Hepatocyte (in vitro differentiated cells): ENCODE measurements around the gene CES5A. TPM values are rescaled to one million over a fixed set of nuclear protein-coding genes. Genes with fewer than 3 reads are reported as not detected.

Experiments used
- DNase-seq: peaks from one replicate; pipeline ENCODE4 v3.0.0-alpha.2; 2016; ENCODE audit warnings: low spot score
- H2AFZ ChIP-seq: fragments of 200-600 bp; sonication (generic); 2 replicates; pipeline ENCODE4 v1.6.0; 2016; ENCODE audit warnings: antibody characterized with exemption, mild to moderate bottlenecking
- H3K27ac ChIP-seq: fragments of 200-600 bp; sonication (generic); 2 replicates; pipeline ENCODE4 v1.5.1; 2016; ENCODE audit warnings: mild to moderate bottlenecking
- H3K27me3 ChIP-seq: fragments of 200-600 bp; sonication (generic); 2 replicates; pipeline ENCODE4 v1.6.1; 2016
- H3K36me3 ChIP-seq: fragments of 200-600 bp; sonication (generic); replicated peaks from 2 replicates; pipeline ENCODE4 v1.5.1; 2016; ENCODE audit warnings: low read depth; ENCODE audit not compliant: insufficient read depth
- H3K4me1 ChIP-seq: fragments of 200-600 bp; sonication (generic); 2 replicates; pipeline ENCODE4 v1.5.1; 2016; ENCODE audit warnings: mild to moderate bottlenecking, moderate library complexity; ENCODE audit not compliant: insufficient read depth
- H3K4me2 ChIP-seq: fragments of 200-600 bp; sonication (generic); 2 replicates; pipeline ENCODE4 v1.6.0; 2016
- H3K4me3 ChIP-seq: fragments of 200-600 bp; sonication (generic); 2 replicates; pipeline ENCODE4 v1.5.1; 2016; ENCODE audit warnings: mild to moderate bottlenecking
- H3K79me2 ChIP-seq: fragments of 200-600 bp; sonication (generic); 2 replicates; pipeline ENCODE4 v1.6.0; 2017; ENCODE audit warnings: mild to moderate bottlenecking
- H3K9me2 ChIP-seq: fragments of 200-600 bp; sonication (generic); replicated peaks from 2 replicates; pipeline ENCODE4 v1.6.0; 2017; ENCODE audit warnings: mild to moderate bottlenecking; ENCODE audit not compliant: insufficient read depth
- H3K9me3 ChIP-seq: fragments of 200-600 bp; sonication (generic); 2 replicates; pipeline ENCODE4 v1.5.1; 2016; ENCODE audit warnings: low read depth, mild to moderate bottlenecking
- H4K20me1 ChIP-seq: fragments of 200-600 bp; sonication (generic); 2 replicates; pipeline ENCODE4 v1.6.0; 2016; ENCODE audit warnings: mild to moderate bottlenecking; ENCODE audit not compliant: insufficient read depth, poor library complexity, severe bottlenecking
- CTCF ChIP-seq: fragments of 200-600 bp; sonication (generic); IDR thresholded peaks from 2 replicates; pipeline ENCODE4 v1.5.1; 2016; ENCODE audit warnings: antibody characterized with exemption, mild to moderate bottlenecking; ENCODE audit not compliant: poor library complexity
- EZH2 ChIP-seq: fragments of 200-600 bp; sonication (generic); IDR thresholded peaks from 2 replicates; pipeline ENCODE4 v1.6.1; 2016; ENCODE audit warnings: antibody characterized with exemption, mild to moderate bottlenecking, borderline replicate concordance
- EZH2phosphoT487 ChIP-seq: fragments of 200-600 bp; sonication (generic); IDR thresholded peaks from one replicate; pipeline ENCODE4 v1.6.1; 2018; ENCODE audit warnings: antibody characterized with exemption, mild to moderate bottlenecking, low read depth, moderate library complexity; ENCODE audit not compliant: unreplicated experiment, severe bottlenecking
- WGBS: methylation state at CpG from one replicate; pipeline ENCODE4 v1.1.6; 2016; ENCODE audit warnings: low lambda C conversion rate; ENCODE audit errors: missing lambda C conversion rate; 5-methylcytosine and 5-hydroxymethylcytosine counted together
- polyA plus RNA-seq: library from polyadenylated mRNA; unstranded; fragments of >200 nt; fragmentation: Nextera tagmentation; extraction: Ambion mirVana; gene quantifications from 2 replicates; pipeline ENCODE4 v1.2.1, GENCODE V29; 2016
- total RNA-seq: library from RNA; depleted of rRNA; stranded (reverse); fragments of >200 nt; gene quantifications from 2 replicates; pipeline ENCODE4 v1.2.3, GENCODE V29; 2014

CES5A gene
- total and polyA plus RNA-seq, 2 experiments from 2014 or later, result not detected

- H3K36me3 ChIP-seq, result no peaks in the 10 kb centered on the region
- TF ChIP-seq EZH2, result no peak
- TF ChIP-seq CTCF, result no peak
- H3K27me3 ChIP-seq, result no peaks in the 10 kb centered on the region
Observed at GRCh38 chr16:55825115-55825728, 50.0 kb downstream of the CES5A start.

GRCh38 chr16:55824473-55825000, 50.6 kb downstream of the CES5A start:
- DNase-seq, result no peak
- no peaks in the 10 kb centered on the region for H4K20me1 ChIP-seq
- no peaks in the 10 kb centered on the region for H3K79me2 ChIP-seq
- no peak overlapping the region for H3K4me2 ChIP-seq
- no peak overlapping the region for H2AFZ ChIP-seq
- WGBS, result 80% methylated on average over 4 of the region's 4 CpGs
- no peaks in the 10 kb centered on the region for H3K9me3 ChIP-seq
- H3K4me3 ChIP-seq, result no peak overlapping the region
- H3K4me1 ChIP-seq, result no peaks in the 10 kb centered on the region
- TF ChIP-seq EZH2 (no peak), EZH2phosphoT487 (no peak), CTCF (no peak)
- no peak overlapping the region for H3K27ac ChIP-seq
- no peaks in the 10 kb centered on the region for H3K27me3 ChIP-seq
- H3K36me3 ChIP-seq, result no peaks in the 10 kb centered on the region
- no peaks in the 10 kb centered on the region for H3K9me2 ChIP-seq

More at GRCh38 chr16:55825115-55825728, 50.0 kb downstream of the CES5A start:
- no peaks in the 10 kb centered on the region for H3K79me2 ChIP-seq
- no peaks in the 10 kb centered on the region for H4K20me1 ChIP-seq
- H3K4me2 ChIP-seq, result no peak overlapping the region
- DNase-seq, result no peak
- no peak overlapping the region for H3K27ac ChIP-seq
- 86% methylated on average over 6 of the region's 6 CpGs for WGBS
- no peaks in the 10 kb centered on the region for H3K9me3 ChIP-seq
- H3K9me2 ChIP-seq, result no peaks in the 10 kb centered on the region
- H2AFZ ChIP-seq, result no peak overlapping the region
- no peak overlapping the region for H3K4me3 ChIP-seq
- no peaks in the 10 kb centered on the region for H3K4me1 ChIP-seq

GRCh38 chr16:55822280-55822810, 52.8 kb downstream of the CES5A start:
- Histone ChIP-seq H3K79me2 (no peaks in the 10 kb centered on the region), H2AFZ (no peak overlapping the region), H3K27ac (no peak overlapping the region), H3K4me2 (no peak overlapping the region), H3K27me3 (no peaks in the 10 kb centered on the region), H3K9me2 (no peaks in the 10 kb centered on the region), H3K4me1 (no peaks in the 10 kb centered on the region), H3K9me3 (no peaks in the 10 kb centered on the region), H3K4me3 (no peak overlapping the region), H3K36me3 (no peaks in the 10 kb centered on the region), H4K20me1 (no peaks in the 10 kb centered on the region)
- DNase-seq, result no peak
- 85% methylated on average over 3 of the region's 3 CpGs for WGBS
- TF ChIP-seq CTCF (no peak), EZH2 (no peak), EZH2phosphoT487 (no peak)
